ENCODE results near the gene NEUROG1. TPM values are rescaled to one million over a fixed set of nuclear protein-coding genes. Genes with fewer than 3 reads are reported as not detected.

The NEUROG1 gene
- total and polyA plus RNA-seq, 2 experiments from 2014 or later, result 0.16 TPM; not detected in 1

GRCh38 chr5:135501965-135502364, 33.8 kb downstream of the NEUROG1 start (continued):
- no peak for TF ChIP-seq ZNF462 (CRISPR knock-in tag; IDR thresholded peaks at IDR 0.05)
- TF ChIP-seq EZH2 (IDR thresholded peaks at IDR 0.05; ENCODE audit: low read depth, unreplicated experiment), result no peak
- TF ChIP-seq, protein P1, sequence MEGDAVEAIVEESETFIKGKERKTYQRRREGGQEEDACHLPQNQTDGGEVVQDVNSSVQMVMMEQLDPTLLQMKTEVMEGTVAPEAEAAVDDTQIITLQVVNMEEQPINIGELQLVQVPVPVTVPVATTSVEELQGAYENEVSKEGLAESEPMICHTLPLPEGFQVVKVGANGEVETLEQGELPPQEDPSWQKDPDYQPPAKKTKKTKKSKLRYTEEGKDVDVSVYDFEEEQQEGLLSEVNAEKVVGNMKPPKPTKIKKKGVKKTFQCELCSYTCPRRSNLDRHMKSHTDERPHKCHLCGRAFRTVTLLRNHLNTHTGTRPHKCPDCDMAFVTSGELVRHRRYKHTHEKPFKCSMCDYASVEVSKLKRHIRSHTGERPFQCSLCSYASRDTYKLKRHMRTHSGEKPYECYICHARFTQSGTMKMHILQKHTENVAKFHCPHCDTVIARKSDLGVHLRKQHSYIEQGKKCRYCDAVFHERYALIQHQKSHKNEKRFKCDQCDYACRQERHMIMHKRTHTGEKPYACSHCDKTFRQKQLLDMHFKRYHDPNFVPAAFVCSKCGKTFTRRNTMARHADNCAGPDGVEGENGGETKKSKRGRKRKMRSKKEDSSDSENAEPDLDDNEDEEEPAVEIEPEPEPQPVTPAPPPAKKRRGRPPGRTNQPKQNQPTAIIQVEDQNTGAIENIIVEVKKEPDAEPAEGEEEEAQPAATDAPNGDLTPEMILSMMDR (conservative IDR thresholded peaks at IDR 0.05; ENCODE audit: low read depth in 2 of 2), result no peak
- TF ChIP-seq, protein P2, sequence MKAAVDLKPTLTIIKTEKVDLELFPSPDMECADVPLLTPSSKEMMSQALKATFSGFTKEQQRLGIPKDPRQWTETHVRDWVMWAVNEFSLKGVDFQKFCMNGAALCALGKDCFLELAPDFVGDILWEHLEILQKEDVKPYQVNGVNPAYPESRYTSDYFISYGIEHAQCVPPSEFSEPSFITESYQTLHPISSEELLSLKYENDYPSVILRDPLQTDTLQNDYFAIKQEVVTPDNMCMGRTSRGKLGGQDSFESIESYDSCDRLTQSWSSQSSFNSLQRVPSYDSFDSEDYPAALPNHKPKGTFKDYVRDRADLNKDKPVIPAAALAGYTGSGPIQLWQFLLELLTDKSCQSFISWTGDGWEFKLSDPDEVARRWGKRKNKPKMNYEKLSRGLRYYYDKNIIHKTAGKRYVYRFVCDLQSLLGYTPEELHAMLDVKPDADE (IDR thresholded peaks at IDR 0.05), result no peak
- TF ChIP-seq STAT1 (IDR thresholded peaks at IDR 0.05; ENCODE audit: unreplicated experiment), result no peak
- TF ChIP-seq EZH2phosphoT487 (IDR thresholded peaks at IDR 0.05; ENCODE audit: unreplicated experiment), result no peak
- TF ChIP-seq, protein P3, sequence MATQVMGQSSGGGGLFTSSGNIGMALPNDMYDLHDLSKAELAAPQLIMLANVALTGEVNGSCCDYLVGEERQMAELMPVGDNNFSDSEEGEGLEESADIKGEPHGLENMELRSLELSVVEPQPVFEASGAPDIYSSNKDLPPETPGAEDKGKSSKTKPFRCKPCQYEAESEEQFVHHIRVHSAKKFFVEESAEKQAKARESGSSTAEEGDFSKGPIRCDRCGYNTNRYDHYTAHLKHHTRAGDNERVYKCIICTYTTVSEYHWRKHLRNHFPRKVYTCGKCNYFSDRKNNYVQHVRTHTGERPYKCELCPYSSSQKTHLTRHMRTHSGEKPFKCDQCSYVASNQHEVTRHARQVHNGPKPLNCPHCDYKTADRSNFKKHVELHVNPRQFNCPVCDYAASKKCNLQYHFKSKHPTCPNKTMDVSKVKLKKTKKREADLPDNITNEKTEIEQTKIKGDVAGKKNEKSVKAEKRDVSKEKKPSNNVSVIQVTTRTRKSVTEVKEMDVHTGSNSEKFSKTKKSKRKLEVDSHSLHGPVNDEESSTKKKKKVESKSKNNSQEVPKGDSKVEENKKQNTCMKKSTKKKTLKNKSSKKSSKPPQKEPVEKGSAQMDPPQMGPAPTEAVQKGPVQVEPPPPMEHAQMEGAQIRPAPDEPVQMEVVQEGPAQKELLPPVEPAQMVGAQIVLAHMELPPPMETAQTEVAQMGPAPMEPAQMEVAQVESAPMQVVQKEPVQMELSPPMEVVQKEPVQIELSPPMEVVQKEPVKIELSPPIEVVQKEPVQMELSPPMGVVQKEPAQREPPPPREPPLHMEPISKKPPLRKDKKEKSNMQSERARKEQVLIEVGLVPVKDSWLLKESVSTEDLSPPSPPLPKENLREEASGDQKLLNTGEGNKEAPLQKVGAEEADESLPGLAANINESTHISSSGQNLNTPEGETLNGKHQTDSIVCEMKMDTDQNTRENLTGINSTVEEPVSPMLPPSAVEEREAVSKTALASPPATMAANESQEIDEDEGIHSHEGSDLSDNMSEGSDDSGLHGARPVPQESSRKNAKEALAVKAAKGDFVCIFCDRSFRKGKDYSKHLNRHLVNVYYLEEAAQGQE (IDR thresholded peaks at IDR 0.05; ENCODE audit: unreplicated experiment), result no peak
- TF ChIP-seq ZNF114 (CRISPR knock-in tag; IDR thresholded peaks at IDR 0.05), result no peak
